ENCODE results near the gene SASH3.

The SASH3 gene

DNA sequence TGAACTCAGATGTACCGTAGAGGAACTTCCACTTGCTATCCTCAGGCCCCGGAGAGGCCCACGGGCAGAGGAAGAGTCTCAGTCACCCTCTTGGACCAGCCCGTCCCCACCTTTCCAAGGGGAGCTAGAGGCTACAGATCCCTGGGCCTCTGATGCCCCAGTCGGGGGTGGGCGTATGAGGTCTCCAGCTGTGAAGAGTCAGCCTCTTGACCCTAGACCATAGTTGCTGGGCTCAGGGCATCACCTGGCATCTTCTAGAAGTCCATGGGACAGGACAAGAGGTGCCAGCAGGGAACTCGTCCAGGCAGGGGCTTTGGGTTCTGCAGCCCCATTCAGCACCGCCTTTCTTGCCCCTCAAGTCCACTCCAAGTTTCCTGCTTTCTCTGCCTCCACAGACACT, 11.6 kb downstream of the SASH3 start:
- intact Hi-C loops (cut with DNase I; ENCODE audit: low total_unique reads), result no loop called here

DNA sequence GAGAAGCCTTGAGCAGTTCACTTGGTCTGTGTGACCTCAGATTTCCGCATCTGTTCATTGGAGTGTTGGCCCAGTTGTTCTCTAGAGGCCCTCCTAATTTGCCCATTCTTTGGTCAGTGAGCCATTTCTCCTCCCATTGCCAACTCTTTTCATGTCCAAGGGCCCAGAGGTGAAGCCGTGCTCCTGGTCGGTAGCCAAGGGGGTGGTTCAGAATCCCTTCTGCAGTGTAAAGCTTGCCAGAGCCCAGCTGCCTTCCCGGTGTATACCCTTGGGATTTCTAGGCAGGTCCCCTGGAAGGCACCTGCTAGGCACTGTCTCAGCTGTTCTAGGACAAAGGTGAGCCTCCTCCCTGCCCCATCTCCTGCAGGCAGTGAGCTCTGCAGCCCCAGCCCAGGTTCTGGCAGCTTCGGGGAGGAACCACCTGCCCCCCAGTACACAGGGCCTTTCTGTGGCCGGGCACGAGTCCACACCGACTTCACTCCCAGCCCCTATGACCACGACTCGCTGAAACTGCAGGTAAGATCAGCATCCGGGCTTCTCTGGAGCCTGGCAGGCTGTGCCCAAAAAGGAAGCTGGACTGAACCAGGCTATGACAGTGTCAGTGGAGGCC, 12.3 kb downstream of the SASH3 start:
- Histone ChIP-seq H3K36me3 (no peaks in the 10 kb centered on the region), H3K4me3 (no peak overlapping the region), H3K4me1 (no peaks in the 10 kb centered on the region), H3K9me3 (no peaks in the 10 kb centered on the region), H3K27ac (no peak overlapping the region), H3K27me3 (no peaks in the 10 kb centered on the region)
- no peak for DNase-seq
- intact Hi-C loops (cut with DNase I; ENCODE audit: low total_unique reads), result no loop called here
- TF ChIP-seq, protein P1, sequence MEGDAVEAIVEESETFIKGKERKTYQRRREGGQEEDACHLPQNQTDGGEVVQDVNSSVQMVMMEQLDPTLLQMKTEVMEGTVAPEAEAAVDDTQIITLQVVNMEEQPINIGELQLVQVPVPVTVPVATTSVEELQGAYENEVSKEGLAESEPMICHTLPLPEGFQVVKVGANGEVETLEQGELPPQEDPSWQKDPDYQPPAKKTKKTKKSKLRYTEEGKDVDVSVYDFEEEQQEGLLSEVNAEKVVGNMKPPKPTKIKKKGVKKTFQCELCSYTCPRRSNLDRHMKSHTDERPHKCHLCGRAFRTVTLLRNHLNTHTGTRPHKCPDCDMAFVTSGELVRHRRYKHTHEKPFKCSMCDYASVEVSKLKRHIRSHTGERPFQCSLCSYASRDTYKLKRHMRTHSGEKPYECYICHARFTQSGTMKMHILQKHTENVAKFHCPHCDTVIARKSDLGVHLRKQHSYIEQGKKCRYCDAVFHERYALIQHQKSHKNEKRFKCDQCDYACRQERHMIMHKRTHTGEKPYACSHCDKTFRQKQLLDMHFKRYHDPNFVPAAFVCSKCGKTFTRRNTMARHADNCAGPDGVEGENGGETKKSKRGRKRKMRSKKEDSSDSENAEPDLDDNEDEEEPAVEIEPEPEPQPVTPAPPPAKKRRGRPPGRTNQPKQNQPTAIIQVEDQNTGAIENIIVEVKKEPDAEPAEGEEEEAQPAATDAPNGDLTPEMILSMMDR (IDR thresholded peaks at IDR 0.05), result no peak

More for the DNA sequence above, 11.6 kb downstream of the SASH3 start:
- TF ChIP-seq, protein P1 (IDR thresholded peaks at IDR 0.05), result no peak
- DNase-seq, result no peak
- no peaks in the 10 kb centered on the region for H3K27me3 ChIP-seq
- no peaks in the 10 kb centered on the region for H3K4me1 ChIP-seq
- H3K27ac ChIP-seq, result no peak overlapping the region
- H3K9me3 ChIP-seq, result no peaks in the 10 kb centered on the region
- H3K36me3 ChIP-seq, result no peaks in the 10 kb centered on the region
- H3K4me3 ChIP-seq, result no peak overlapping the region

DNA sequence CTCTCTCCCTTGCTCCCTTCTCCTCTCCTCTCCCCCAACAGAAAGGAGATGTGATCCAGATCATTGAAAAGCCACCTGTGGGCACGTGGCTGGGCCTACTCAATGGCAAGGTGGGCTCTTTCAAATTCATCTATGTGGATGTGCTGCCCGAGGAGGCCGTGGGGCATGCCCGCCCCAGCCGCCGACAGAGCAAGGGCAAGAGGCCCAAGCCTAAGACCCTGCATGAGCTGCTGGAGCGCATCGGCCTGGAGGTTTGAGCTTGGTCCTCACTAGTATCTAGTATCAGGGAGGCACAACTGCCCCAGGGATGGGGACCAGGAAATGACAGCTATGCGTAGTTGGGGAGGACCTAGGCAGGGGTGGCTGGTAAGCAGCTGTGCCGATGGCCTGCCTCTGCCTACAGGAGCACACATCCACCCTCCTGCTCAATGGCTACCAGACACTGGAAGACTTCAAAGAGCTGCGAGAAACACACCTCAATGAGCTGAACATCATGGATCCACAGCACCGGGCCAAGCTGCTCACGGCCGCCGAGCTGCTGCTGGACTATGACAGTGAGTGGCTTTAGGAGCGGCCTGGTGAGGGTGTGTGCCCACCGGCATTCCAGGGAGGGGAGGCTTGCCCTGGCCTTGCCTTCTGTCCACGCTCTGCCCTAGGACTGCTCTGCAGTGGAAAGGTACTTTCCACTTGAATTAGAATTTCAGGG, 13.0 kb downstream of the SASH3 start:
- Histone ChIP-seq H3K4me3 (no peak overlapping the region), H3K27me3 (no peaks in the 10 kb centered on the region), H3K4me1 (no peaks in the 10 kb centered on the region), H3K9me3 (no peaks in the 10 kb centered on the region), H3K36me3 (no peaks in the 10 kb centered on the region), H3K27ac (no peak overlapping the region)
- TF ChIP-seq, protein P1 (IDR thresholded peaks at IDR 0.05), result no peak
- no peak for DNase-seq
- intact Hi-C loops (cut with DNase I; ENCODE audit: low total_unique reads), result no loop called here

DNA sequence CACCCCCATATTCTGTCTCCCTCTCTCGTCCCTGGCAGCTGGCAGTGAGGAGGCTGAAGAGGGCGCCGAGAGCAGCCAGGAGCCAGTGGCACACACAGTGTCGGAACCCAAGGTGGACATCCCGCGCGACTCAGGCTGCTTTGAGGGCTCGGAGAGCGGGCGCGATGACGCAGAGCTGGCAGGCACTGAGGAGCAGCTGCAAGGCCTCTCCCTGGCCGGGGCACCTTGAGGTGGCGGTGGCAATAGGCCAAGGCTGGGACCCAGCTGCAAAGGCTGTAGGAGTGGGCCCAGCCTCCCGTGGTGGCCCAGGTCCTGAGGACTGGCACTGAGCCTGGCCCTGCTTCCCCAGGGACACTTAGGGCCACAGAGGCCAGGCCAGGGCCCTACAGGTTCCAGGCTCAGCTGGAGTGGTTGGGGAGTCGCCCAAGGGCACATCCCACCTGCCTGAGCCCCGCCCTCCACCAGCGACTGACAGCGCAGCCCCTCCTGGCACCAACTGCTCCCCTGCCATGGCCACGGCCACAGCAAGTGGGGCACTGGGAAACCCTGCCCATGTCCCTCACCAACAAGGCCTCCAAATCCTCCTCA, 13.9 kb downstream of the SASH3 start:
- intact Hi-C loops (cut with DNase I; ENCODE audit: low total_unique reads), result no loop called here
- H3K9me3 ChIP-seq, result no peaks in the 10 kb centered on the region
- H3K4me3 ChIP-seq, result no peak overlapping the region
- no peak overlapping the region for H3K27ac ChIP-seq
- no peaks in the 10 kb centered on the region for H3K27me3 ChIP-seq
- DNase-seq, result no peak
- no peaks in the 10 kb centered on the region for H3K4me1 ChIP-seq
- TF ChIP-seq, protein P1 (IDR thresholded peaks at IDR 0.05), result no peak
- no peaks in the 10 kb centered on the region for H3K36me3 ChIP-seq

DNA sequence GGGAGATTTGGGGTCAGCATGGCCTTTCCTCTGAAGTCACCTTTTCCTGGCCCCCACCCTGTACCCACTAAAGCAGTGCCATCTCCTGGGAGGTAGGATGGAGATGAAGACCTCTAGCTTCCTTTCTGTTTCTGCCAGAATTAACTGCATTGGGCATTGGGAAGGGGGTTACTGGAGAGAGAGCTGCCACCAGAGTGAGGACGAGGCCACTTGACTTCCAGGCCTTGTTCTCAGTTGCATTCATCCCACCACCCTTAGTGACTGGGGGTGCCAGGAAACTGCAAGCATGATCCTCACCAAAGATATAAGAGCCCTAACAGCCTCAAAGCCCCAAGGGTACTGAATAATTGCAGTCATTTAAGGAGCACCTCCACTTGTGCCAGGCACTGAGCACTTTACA, 15.8 kb downstream of the SASH3 start:
- H3K27me3 ChIP-seq, result no peaks in the 10 kb centered on the region
- TF ChIP-seq, protein P1 (IDR thresholded peaks at IDR 0.05), result no peak
- H3K4me3 ChIP-seq, result no peak overlapping the region
- no peaks in the 10 kb centered on the region for H3K9me3 ChIP-seq
- no peaks in the 10 kb centered on the region for H3K4me1 ChIP-seq
- H3K27ac ChIP-seq, result no peak overlapping the region
- intact Hi-C loops (cut with DNase I; ENCODE audit: low total_unique reads), result no loop called here
- no peak for DNase-seq
- no peaks in the 10 kb centered on the region for H3K36me3 ChIP-seq

Measured in tibial artery (tissue), 4 donors.